GM18861 (cell line): Measurements from ENCODE around the gene NUDT16L1.

Experiments
- ATAC-seq: cut with Tn5 transposase; IDR thresholded peaks from one replicate; pipeline ENCODE4 v1.9.1; 2021; ENCODE audit not compliant: unreplicated experiment

NUDT16L1 gene

GRCh38 chr16:4693956-4694641 lies 737 bp downstream of the NUDT16L1 start:
- no peak for ATAC-seq

GRCh38 chr16:4694642-4695451 lies 1.5 kb downstream of the NUDT16L1 start:
- no peak for ATAC-seq

- no peak for ATAC-seq
Measured at GRCh38 chr16:4695473-4696171, 2.3 kb downstream of the NUDT16L1 start.

GRCh38 chr16:4696172-4696904 lies 3.0 kb downstream of the NUDT16L1 start:
- ATAC-seq: no peak

GRCh38 chr16:4696905-4697847 lies 3.8 kb downstream of the NUDT16L1 start:
- no peak for ATAC-seq

- ATAC-seq: no peak
Measured at GRCh38 chr16:4697848-4698291, 4.5 kb downstream of the NUDT16L1 start.

- ATAC-seq: no peak
Measured at GRCh38 chr16:4698321-4699045, 5.1 kb downstream of the NUDT16L1 start.

- no peak for ATAC-seq
Measured at GRCh38 chr16:4699046-4699556, 5.7 kb downstream of the NUDT16L1 start.

- ATAC-seq: no peak
Measured at GRCh38 chr16:4700380-4700996, 7.1 kb downstream of the NUDT16L1 start.

- no peak for ATAC-seq
Measured at GRCh38 chr16:4700997-4701743, 7.8 kb downstream of the NUDT16L1 start.

GRCh38 chr16:4701791-4702465 lies 8.6 kb downstream of the NUDT16L1 start:
- ATAC-seq: no peak

- ATAC-seq: no peak
Measured at GRCh38 chr16:4702466-4702808, 9.1 kb downstream of the NUDT16L1 start.

- no peak for ATAC-seq
Measured at GRCh38 chr16:4703906-4704305, 10.5 kb downstream of the NUDT16L1 start.

GRCh38 chr16:4704491-4704890 lies 11.1 kb downstream of the NUDT16L1 start:
- no peak for ATAC-seq

GRCh38 chr16:4704913-4705312 lies 11.6 kb downstream of the NUDT16L1 start:
- ATAC-seq: no peak

GRCh38 chr16:4706871-4707270 lies 13.5 kb downstream of the NUDT16L1 start:
- no peak for ATAC-seq

- ATAC-seq: no peak
Measured at GRCh38 chr16:4709481-4709880, 16.1 kb downstream of the NUDT16L1 start.
